Measurements from ENCODE around the gene MTA2.
A peak's percentile ranks its signal among the peaks of the same experiment; 100 is the strongest.
"Not testable (repeated sequence)": the region's sequence is repeated elsewhere in the genome, so short reads cannot be mapped to it uniquely, and the experiment has no call there.

Gene MTA2

DNA sequence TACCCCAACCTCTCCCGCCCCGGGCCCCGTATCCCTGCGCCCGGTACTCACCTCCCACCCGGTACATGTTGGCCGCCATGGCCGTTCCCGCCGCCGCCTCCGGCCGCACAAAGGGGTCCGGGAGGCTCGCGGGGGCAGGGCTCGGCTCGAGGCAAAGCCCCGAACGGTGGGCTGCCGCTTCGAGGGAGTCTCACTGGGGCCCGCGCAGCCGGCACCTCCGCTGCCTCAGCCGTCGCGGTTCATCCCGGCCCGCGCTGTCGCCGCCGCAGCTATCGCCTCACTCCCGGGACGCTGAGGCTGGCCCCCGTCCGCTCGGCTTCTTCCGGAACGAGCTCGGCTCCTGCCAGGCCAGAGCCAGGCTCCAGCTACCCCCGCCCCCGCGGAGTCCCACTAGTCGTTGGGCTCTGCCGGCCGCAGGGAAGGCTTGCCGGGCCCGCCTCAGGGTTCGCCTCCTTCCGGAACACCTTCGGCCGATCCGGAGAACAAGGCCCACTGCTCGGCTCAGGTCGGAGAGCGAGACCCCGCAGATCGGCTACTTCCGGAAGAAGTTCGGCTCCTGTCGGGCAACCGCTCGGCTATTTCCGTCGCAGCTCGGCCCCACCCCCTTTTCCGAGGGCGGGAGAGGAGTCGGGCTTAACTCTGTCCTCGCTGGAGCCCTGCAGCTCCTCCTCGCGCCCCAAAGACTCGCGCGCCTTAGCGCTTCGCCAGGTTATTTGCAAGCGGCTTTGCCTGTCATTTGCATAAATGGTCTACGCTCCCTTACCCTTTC lies at the start of gene MTA2:
TSS of gene MTA2 (minus strand) at position 494 of the 769 bp plus-strand sequence. CDS start at position 79, 415 bp downstream.
- peak; percentile 99 for DNase-seq (ENCODE audit: low read depth in 2 of 2)

GRCh38 chr11:62650283-62650682 lies 48.6 kb upstream of the MTA2 start:
- not testable (repeated sequence) for DNase-seq (ENCODE audit: low read depth in 2 of 2)

GRCh38 chr11:62649486-62649885 lies 47.8 kb upstream of the MTA2 start:
- DNase-seq (ENCODE audit: low read depth in 2 of 2) = no peak

DNA sequence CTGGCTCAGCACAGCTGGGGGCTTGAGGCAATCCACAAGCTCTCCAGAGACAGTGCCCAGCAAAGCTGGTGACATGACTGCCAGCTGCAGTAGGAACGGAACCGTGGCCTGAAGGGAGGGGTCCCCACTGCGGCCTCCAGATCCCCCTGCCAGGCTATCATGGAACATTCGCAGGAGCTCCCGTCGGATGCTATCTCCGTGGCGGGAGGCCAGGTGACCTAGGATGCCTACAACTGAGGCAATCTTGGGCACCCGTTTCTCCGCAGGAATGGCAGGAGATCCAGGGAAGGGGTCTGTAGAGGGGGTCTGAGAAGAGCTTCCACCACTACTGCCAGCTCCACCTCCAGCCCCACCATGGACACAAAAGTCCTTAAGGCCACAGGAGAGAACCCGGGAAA lies 47.3 kb upstream of the MTA2 start:
- no peak for DNase-seq (ENCODE audit: low read depth in 2 of 2)

- no peak for DNase-seq (ENCODE audit: low read depth in 2 of 2)
Measured at GRCh38 chr11:62648185-62648966, 46.7 kb upstream of the MTA2 start.

DNA sequence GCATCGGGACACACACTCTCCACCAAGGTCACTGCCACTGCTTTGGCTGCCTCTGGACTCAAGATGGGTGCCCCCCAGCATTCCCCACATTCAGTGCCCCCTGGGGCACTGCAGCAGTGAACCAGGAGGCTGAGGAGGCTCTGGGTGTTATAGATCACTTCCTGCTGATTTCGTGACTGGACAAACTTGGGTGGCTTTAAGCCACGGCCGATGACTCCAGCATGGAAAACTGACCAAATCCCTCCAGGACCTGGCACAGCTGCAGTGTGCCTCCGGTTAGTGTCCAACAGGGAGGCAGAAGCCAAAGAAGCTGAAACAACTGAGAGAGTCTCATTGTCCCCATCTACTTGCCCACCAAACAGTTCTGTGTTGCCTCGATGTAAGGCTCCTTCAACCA lies 45.9 kb upstream of the MTA2 start:
- no peak for DNase-seq (ENCODE audit: low read depth in 2 of 2)

DNA sequence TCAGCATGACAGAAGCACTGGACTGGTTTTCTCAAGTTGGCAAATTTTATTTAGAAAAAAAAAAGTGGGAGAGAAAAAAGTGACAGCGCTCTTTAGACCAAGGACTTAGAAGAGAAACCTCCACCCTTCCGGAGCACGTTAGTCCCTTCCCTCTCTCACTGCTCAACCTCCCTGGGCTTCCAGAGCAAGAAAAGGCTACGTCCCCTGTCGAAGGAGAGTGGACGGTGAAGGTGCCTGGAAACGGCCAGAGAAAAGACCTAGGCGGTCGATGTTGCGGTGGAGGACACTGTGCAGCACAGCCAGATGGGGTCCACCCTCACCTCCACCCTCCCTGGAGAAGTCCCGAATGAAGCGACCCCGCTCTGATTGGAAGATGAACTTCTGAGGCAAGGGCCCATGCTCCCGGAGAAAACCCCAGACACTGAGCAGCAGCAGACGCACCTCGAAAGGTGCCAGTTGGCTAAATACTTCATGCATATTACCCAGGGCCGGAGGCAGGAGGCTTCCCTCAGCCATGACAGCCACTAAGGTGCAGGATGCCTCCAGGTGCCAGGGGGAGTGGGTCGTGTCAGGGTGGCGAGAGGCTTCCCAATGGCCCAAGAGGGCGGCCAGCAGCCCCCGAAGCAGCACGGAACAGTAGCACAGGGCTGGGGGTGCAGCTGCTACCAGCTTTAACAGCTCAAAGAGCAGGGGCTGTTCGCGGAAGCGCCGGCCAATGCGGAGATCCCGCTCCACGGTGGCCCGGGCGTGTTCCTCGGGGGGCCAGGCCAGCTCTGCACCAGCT lies 45.4 kb upstream of the MTA2 start:
- DNase-seq (ENCODE audit: low read depth in 2 of 2) = no peak

DNA sequence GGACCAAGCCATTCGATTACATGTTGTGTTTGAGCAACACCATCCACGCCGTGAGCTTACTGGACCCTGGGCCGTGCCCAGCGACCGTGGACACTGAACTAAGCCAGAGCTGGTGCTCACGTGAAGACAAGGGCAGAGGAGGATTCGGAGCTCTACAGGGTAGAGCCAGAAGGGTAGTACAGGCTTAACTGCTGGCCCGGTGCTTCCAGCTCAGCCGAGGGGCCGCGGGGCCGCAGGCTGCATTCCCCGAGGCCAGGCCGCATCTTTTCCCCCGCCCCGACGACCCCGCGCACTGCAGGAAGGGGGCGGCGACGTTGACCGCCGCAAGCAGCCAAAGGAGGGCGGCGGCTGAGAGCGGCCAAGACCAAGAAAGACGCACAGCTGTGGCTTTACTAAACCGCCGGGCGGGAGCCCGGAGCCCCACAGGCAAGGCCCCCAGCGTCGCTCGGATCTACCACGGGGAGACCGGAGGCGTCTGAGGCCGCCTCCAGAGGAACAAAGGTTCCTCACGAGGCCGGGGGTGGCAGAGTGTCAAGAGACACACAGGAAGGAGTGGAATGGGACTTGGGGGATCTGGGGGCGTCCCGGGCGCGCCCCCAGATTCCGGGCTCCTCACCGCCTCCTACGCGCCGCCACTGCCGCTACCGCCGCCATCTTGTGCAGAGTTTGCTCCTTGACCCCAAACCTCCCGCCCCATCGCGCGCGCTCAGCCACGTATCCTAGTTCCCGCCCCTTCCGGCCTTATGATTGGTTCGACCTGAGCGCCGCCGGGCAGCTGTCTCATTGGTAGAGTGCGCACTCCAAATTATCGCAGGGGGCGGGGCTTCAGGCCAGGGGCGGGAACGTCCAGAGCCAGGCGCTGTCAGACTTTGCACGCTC lies 44.5 kb upstream of the MTA2 start, which contains the start of gene GANAB:
TSS of gene GANAB (minus strand) at position 668 of the 879 bp plus-strand sequence. CDS start at position 654, 14 bp downstream.
- peak; percentile 99 to 100 for DNase-seq (ENCODE audit: low read depth in 2 of 2)

- no peak for DNase-seq (ENCODE audit: low read depth in 2 of 2)
Measured at GRCh38 chr11:62645671-62645945, 43.9 kb upstream of the MTA2 start.

DNA sequence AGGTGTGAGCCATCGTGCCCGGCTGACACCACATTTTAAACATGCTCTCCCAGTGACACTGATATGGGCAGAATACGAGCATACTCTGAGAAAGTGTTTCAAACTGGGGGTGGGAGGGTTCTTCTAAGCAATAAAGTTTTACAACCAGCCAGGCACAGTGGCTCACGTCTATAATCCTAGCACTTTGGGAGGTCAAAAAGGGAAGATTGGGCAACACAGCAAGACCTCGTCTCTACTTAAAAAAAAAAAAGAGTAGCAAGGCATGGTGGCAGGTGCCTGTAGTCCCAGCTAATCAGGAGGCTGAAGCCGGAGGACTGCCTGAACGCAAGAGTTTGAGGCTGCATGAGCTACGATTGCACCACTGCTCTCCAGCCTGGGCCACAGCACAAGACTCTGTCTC lies 42.6 kb upstream of the MTA2 start:
- DNase-seq (ENCODE audit: low read depth in 2 of 2) = no peak

- DNase-seq (ENCODE audit: low read depth in 2 of 2) = no peak
Measured at GRCh38 chr11:62632492-62632891, 30.8 kb upstream of the MTA2 start.

GRCh38 chr11:62627713-62628112 lies 26.0 kb upstream of the MTA2 start:
- DNase-seq (ENCODE audit: low read depth in 2 of 2) = no peak

DNA sequence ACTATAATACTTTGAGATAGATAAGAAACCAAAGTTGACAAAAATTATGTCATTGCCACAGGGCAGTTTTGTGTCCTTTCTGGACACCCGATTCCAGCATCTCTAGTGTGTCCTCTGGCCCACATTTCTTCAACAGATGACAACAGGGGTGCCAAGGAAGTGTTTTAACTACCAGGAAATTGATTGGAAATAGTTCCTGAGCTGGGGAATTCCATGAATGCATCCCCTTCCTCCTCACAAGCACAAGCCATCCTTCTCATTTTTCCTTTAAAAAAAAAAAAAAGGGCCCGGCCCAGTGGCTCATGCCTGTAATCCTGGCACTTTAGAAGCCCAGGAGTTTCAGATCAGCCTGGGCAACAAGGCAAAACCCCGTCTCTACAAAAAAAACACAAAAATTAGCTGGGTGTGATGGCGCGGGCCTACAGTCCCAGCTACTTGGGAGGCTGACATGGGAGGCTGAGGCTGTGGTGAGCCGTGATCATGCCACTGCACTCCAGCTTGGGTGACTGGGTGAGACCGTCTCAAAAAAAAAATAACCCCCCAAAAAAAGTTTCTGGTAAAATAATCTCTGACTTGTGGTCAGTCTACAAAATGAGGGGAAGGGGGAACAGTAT lies 20.9 kb upstream of the MTA2 start:
- DNase-seq (ENCODE audit: low read depth in 2 of 2) = no peak

GRCh38 chr11:62621567-62622470 lies 20.2 kb upstream of the MTA2 start, which contains the start of gene B3GAT3:
Gene B3GAT3, minus strand, starts transcription at chr11:62621986. Its CDS starts 39 bp downstream, at chr11:62621947.
- peak; percentile 94 to 95 for DNase-seq (ENCODE audit: low read depth in 2 of 2)

- no peak for DNase-seq (ENCODE audit: low read depth in 2 of 2)
Measured at GRCh38 chr11:62621027-62621566, 19.4 kb upstream of the MTA2 start.

DNA sequence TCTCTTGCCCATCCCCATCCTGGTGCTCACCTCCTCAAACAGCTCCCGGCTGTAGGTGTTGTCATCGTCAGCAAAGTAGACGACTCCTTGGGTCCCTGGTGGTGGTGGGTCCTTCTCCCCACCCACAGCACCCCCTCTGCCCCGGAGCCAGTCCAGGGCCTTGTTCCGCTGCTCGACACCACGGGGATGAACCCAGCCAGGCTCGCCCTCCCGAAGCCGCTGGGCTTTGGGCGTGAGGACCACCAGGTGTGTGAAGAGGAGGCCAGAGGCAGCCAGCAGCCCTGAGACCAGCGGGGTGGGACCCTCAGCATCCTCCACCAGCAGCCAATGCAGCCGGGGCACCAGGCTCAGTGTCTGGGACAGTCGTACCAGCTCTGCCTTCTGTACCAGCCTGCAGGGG lies 15.3 kb upstream of the MTA2 start:
- not testable (repeated sequence) for DNase-seq (ENCODE audit: low read depth in 2 of 2)

- DNase-seq (ENCODE audit: low read depth in 2 of 2) = no peak
Measured at GRCh38 chr11:62615521-62615920, 13.9 kb upstream of the MTA2 start.

- no peak for DNase-seq (ENCODE audit: low read depth in 2 of 2)
Measured at GRCh38 chr11:62614275-62614674, 12.6 kb upstream of the MTA2 start.

- DNase-seq (ENCODE audit: low read depth in 2 of 2) = no peak
Measured at GRCh38 chr11:62613291-62613778, 11.7 kb upstream of the MTA2 start.
